Measurements from ENCODE around the gene TEDC1. TPM values are rescaled to one million over a fixed set of nuclear protein-coding genes. Genes with fewer than 3 reads are reported as not detected.

TEDC1 gene
- total RNA-seq, 1 donor from 2014 or later, result 18.1 TPM

DNA sequence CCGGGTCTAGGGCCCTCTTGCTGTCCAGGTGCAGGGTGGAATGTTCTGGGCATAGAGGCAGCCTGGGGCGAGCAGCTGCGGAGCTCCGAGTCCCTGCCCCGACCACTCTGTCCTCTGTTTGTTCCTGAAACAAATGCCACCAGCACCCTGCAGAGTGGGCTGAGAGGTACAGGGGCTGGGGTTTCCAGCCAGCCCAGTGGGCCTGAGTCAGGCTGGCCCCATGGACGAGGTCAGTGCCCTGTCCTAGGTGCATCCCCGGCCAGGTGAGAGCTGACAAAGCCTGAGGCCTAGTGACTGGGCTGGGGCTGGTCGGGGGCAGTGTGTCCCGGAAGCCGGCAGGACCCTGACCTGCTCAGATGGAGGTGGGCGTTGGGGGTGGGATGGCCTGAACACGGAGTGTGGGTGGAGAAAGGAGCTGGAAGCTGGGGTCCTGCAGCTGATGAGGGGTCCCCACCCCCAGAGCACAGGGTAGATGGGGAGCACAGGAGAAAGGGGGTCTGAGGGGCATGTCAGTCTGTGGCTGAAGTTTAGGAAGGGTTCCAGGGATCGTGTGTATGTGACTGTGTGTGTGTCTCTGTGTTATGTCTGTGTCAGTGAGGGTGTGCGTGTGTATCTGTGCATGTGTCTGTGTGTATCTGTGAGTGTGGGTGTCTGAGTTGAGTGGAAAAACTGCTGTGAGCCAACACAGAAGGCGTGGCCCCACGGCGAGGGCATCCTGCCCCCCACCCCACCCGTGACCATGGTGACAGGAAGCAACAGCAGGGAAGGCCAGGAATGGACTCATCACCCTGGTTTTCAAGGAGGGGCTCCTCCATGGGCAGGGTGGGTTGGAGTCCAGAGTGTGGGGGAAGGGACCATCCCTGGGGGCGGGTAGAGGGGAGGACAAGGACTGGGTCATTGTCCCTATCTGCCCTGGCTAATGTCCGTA is 6.7 kb upstream of the TEDC1 start:
- peaks cover 78% of the 10 kb centered on the region for H3K4me1 Mint-ChIP-seq
- intact Hi-C loops (cut with micrococcal nuclease), result no loop called here
- H3K4me3 Mint-ChIP-seq, result peak overlapping the region; percentile 42
- POLR2A ChIA-PET, result interaction anchor here (0.6 kb wide), 1 partner anchor 144 kb away, joined by 3 read pairs; no protein-coding TSS in a partner anchor
- TF ChIP-seq, protein P1, sequence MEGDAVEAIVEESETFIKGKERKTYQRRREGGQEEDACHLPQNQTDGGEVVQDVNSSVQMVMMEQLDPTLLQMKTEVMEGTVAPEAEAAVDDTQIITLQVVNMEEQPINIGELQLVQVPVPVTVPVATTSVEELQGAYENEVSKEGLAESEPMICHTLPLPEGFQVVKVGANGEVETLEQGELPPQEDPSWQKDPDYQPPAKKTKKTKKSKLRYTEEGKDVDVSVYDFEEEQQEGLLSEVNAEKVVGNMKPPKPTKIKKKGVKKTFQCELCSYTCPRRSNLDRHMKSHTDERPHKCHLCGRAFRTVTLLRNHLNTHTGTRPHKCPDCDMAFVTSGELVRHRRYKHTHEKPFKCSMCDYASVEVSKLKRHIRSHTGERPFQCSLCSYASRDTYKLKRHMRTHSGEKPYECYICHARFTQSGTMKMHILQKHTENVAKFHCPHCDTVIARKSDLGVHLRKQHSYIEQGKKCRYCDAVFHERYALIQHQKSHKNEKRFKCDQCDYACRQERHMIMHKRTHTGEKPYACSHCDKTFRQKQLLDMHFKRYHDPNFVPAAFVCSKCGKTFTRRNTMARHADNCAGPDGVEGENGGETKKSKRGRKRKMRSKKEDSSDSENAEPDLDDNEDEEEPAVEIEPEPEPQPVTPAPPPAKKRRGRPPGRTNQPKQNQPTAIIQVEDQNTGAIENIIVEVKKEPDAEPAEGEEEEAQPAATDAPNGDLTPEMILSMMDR (IDR thresholded peaks at IDR 0.05), result no peak
- no peak for ATAC-seq (ENCODE audit: low read depth)
- H3K36me3 Mint-ChIP-seq (ENCODE audit: low read depth), result no peaks in the 10 kb centered on the region
- H3K9me3 Mint-ChIP-seq, result no peaks in the 10 kb centered on the region
- peak overlapping the region; percentile 67 for H3K27ac Mint-ChIP-seq
- CTCF ChIA-PET, result no interaction called here
- no peak for DNase-seq
- no peaks in the 10 kb centered on the region for H3K27me3 Mint-ChIP-seq

DNA sequence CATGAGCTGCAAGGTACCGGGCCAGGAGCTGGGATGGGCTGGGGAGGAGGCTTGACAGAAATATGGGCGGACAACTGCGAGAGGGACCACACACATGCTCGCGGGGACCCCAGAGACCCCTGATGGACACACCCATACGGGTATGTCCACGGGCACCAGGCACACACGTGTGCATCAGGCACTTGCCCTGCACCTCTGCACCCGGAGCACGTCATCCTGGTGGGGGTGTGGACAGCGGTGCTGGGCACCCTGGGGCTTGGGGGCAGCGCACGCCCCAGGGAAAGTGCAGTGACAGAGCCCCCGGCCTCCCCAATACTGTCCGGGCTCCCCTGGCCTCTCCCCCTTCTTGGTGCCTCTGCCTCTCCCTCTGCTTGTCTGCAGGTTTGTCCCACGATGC is 6.1 kb upstream of the TEDC1 start:
- peak overlapping the region; percentile 81 for H3K27ac Mint-ChIP-seq
- H3K9me3 Mint-ChIP-seq, result no peaks in the 10 kb centered on the region
- no peak overlapping the region for H3K4me3 Mint-ChIP-seq
- intact Hi-C loops (cut with micrococcal nuclease), result no loop called here
- H3K4me1 Mint-ChIP-seq, result peaks cover 76% of the 10 kb centered on the region
- H3K36me3 Mint-ChIP-seq (ENCODE audit: low read depth), result no peaks in the 10 kb centered on the region
- no peak for DNase-seq
- ChIA-PET CTCF (no interaction called here), POLR2A (no interaction called here)
- ATAC-seq (ENCODE audit: low read depth), result no peak
- no peaks in the 10 kb centered on the region for H3K27me3 Mint-ChIP-seq
- TF ChIP-seq, protein P1 (IDR thresholded peaks at IDR 0.05), result no peak

DNA sequence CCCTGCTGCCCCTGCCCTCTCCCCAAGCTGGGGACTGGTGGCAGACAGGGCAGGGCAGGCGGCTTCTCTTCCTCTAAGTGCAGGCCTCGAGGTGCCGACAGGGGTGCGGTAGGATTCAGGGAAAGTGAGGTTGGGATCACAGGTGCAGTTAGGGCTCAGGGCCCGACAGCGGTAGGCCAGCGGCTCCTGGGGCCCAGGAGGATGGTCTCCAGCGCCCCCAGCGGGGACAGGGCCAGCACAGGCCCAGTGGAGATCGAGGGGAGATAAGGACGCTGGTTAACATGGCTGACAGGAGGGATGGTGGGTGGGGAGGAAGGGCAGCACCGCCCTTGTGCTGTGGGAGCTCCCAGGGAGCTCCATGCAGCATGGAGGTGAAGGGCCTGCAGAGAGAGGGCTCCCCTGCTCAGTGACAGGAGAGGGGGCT is 5.3 kb upstream of the TEDC1 start:
- no peak for ATAC-seq (ENCODE audit: low read depth)
- TF ChIP-seq, protein P1 (IDR thresholded peaks at IDR 0.05), result no peak
- POLR2A ChIA-PET, result interaction anchor here (1.0 kb wide), 1 partner anchor 9 kb away, joined by 4 read pairs; no protein-coding TSS in a partner anchor
- peak; percentile 51 for DNase-seq
- H3K27ac Mint-ChIP-seq, result peak overlapping the region; percentile 81
- H3K4me3 Mint-ChIP-seq, result peak overlapping the region; percentile 55
- no peaks in the 10 kb centered on the region for H3K36me3 Mint-ChIP-seq (ENCODE audit: low read depth)
- intact Hi-C loops (cut with micrococcal nuclease), result no loop called here
- no peaks in the 10 kb centered on the region for H3K9me3 Mint-ChIP-seq
- CTCF ChIA-PET, result no interaction called here
- no peaks in the 10 kb centered on the region for H3K27me3 Mint-ChIP-seq
- H3K4me1 Mint-ChIP-seq, result peaks cover 69% of the 10 kb centered on the region

DNA sequence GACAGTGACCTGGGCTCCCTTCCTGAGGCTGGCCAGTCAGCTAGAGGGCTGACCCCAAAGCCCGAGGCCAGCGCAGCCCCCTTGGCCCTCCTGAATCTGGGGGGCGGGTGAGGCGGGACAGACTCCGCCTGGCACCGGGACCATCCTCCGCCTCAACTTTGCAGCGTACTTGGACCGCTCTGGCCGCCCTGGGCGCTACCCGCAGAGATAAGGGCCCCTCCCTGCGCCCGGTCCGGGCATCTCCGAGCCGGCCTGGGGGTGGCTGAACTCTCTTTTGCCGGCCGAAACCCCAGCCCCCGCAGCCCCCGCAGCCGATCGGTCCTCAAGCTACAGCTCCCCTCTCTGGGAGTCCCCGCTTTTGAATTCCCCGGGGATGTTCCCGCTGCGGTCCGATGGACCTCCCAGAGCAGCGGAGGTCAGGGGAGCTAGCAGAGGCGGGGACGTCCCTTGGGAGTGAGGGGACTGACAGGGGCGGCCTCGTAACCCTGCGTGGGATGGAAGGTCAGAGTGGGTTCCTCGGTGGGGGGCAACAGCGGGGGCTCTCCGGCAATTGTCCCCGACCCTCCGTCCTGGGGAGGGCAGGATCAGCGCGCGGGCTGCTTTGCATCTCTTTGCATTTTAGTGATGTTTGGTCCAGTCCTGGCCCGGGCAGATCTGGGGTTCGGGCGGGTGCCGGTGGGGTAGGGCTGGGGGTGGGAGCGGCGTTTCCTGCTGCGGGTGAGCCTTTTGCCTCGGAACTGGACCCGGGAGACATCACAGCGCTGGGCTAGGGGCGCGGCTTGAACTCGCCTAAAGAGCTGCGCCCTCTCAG is 4.7 kb upstream of the TEDC1 start, which contains the start of gene CRIP1:
Gene CRIP1 (plus strand): TSS at position 724 of the 811 bp plus-strand sequence. CDS start 374 bp downstream, outside the sequence.
- H3K4me1 Mint-ChIP-seq, result peaks cover 63% of the 10 kb centered on the region
- POLR2A ChIA-PET, result interaction anchor here (0.6 to 1.0 kb wide), 2 partner anchors 10 kb away, joined by 4 read pairs; no protein-coding TSS in a partner anchor

More for the DNA sequence above, 4.7 kb upstream of the TEDC1 start, which contains the start of gene CRIP1:
- ATAC-seq (ENCODE audit: low read depth) (no peak), DNase-seq (peak; percentile 57)
- H3K9me3 Mint-ChIP-seq, result no peaks in the 10 kb centered on the region
- intact Hi-C loops (cut with micrococcal nuclease), result no loop called here
- CTCF ChIA-PET, result no interaction called here
- no peaks in the 10 kb centered on the region for H3K27me3 Mint-ChIP-seq
- peak within 1 kb of the TSS; percentile 82 for H3K27ac Mint-ChIP-seq
- TF ChIP-seq, protein P1 (IDR thresholded peaks at IDR 0.05), result no peak
- no peaks in the 10 kb centered on the region for H3K36me3 Mint-ChIP-seq (ENCODE audit: low read depth)
- H3K4me3 Mint-ChIP-seq, result peak within 1 kb of the TSS; percentile 82
